Esophagus squamous epithelium (tissue), 5 donors: ENCODE data around the gene LRP1. TPM values are rescaled to one million over a fixed set of nuclear protein-coding genes. Genes with fewer than 3 reads are reported as not detected.

Experiments
- DNase-seq: peaks from one replicate; lab custom pipeline; 2025; lab: John Stamatoyannopoulos, UW
- H3K27ac ChIP-seq, 4 donors: fragments of 200-600 bp; sonication (generic); one replicate each; pipeline ENCODE4 v1.5.1; 2016 to 2019; ENCODE audit warnings: mild to moderate bottlenecking in 1 of 4
- H3K27me3 ChIP-seq, 4 donors: fragments of 200-600 bp; sonication (generic); 1 replicate in 3 of 4; 2 replicates in 1 of 4; pipeline versions ENCODE4 v1.5.1 to v1.6.0; 2017 to 2021; ENCODE audit warnings: antibody characterized with exemption in 1 of 4
- H3K36me3 ChIP-seq, 3 donors: fragments of 200-600 bp; sonication (generic); one replicate each; pipeline ENCODE4 v1.5.1; 2016 to 2019
- H3K4me1 ChIP-seq, 3 donors: fragments of 200-600 bp; sonication (generic); one replicate each; pipeline ENCODE4 v1.5.1; 2017 to 2019
- H3K4me3 ChIP-seq, 4 donors: fragments of 200-600 bp; sonication (generic); 1 replicate in 3 of 4; 2 replicates in 1 of 4; pipeline ENCODE4 v1.5.1; 2016 to 2019; ENCODE audit warnings: mild to moderate bottlenecking in 2 of 4, moderate library complexity in 1 of 4
- H3K9me3 ChIP-seq, 3 donors: fragments of 200-600 bp; sonication (generic); one replicate each; pipeline ENCODE4 v1.5.1; 2016 to 2019
- CTCF ChIP-seq, 6 experiments: fragments of 450-650 bp in 4 of 6; fragments of 200-600 bp in 2 of 6; sonication (generic) in 2 of 6; IDR thresholded peaks; one replicate each; pipeline ENCODE4 v1.5.1; 2016 to 2019; ENCODE audit warnings: antibody characterized with exemption in 6 of 6, mild to moderate bottlenecking in 4 of 6, moderate library complexity in 4 of 6
- POLR2A ChIP-seq, 4 donors: fragments of 450-650 bp; IDR thresholded peaks; one replicate each; pipeline ENCODE4 v1.6.1; 2017; ENCODE audit warnings: antibody characterized with exemption in 4 of 4, mild to moderate bottlenecking in 4 of 4, moderate library complexity in 3 of 4
- WGBS, 2 donors: methylation state at CpG; one replicate each; pipeline ENCODE4 v1.1.5; 2018; 5-methylcytosine and 5-hydroxymethylcytosine counted together
- intact Hi-C: fragments of 100-400 bp; cut with DNase I; formaldehyde crosslinking; loops from one replicate; pipeline ENCODE4 v1.15.0; 2022
- total RNA-seq, 4 donors: library from RNA; depleted of rRNA; stranded (reverse); fragments of >200 nt; gene quantifications; one replicate each; pipeline ENCODE4 v1.1.0, GENCODE V29; 2016
- donor health status: DM: yes; HTN: yes; CAD: no.

The LRP1 gene
- total RNA-seq, 4 donors from 2014 or later = 60.8 to 147 (median 81.9) TPM

GRCh38 chr12:57200497-57200896 lies 72.2 kb downstream of the LRP1 start:
- H3K4me3 ChIP-seq = no peak overlapping the region
- intact Hi-C loops = no loop called here
- DNase-seq = no peak
- no peaks in the 10 kb centered on the region for H3K4me1 ChIP-seq
- no peak for TF ChIP-seq POLR2A (IDR thresholded peaks at IDR 0.05)
- no peak for TF ChIP-seq CTCF (IDR thresholded peaks at IDR 0.05)
- 80% methylated on average over 3 of the region's 15 CpGs; no CpG with 5 or more reads in 1 of the 2 donors for WGBS, 2 donors
- no peaks in the 10 kb centered on the region for H3K9me3 ChIP-seq
- no peaks in the 10 kb centered on the region for H3K27me3 ChIP-seq
- no peak overlapping the region for H3K27ac ChIP-seq
- peaks cover 72 to 100% (median 92%) of the 10 kb centered on the region in 3 donors for H3K36me3 ChIP-seq

- TF ChIP-seq CTCF (IDR thresholded peaks at IDR 0.05) (no peak), POLR2A (IDR thresholded peaks at IDR 0.05) (no peak)
- no peaks in the 10 kb centered on the region for H3K9me3 ChIP-seq
Measured at GRCh38 chr12:57201219-57201618, 72.9 kb downstream of the LRP1 start.

GRCh38 chr12:57201631-57202030 lies 73.3 kb downstream of the LRP1 start:
- Histone ChIP-seq H3K36me3 (peaks cover 71 to 100% (median 88%) of the 10 kb centered on the region in 3 donors), H3K4me3 (no peak overlapping the region), H3K27ac (no peak overlapping the region), H3K27me3 (no peaks in the 10 kb centered on the region), H3K4me1 (no peaks in the 10 kb centered on the region), H3K9me3 (no peaks in the 10 kb centered on the region)
- intact Hi-C loops = no loop called here
- WGBS, 2 donors = 58 to 88% methylated on average over 2 to 5 of the region's 16 CpGs
- DNase-seq = no peak
- no peak for TF ChIP-seq POLR2A (IDR thresholded peaks at IDR 0.05)
- no peak for TF ChIP-seq CTCF (IDR thresholded peaks at IDR 0.05)

More at GRCh38 chr12:57201219-57201618, 72.9 kb downstream of the LRP1 start:
- H3K27me3 ChIP-seq = no peaks in the 10 kb centered on the region
- H3K27ac ChIP-seq = no peak overlapping the region
- intact Hi-C loops = no loop called here
- no peaks in the 10 kb centered on the region for H3K4me1 ChIP-seq
- no peak for DNase-seq
- no peak overlapping the region for H3K4me3 ChIP-seq
- WGBS, 2 donors = 77 to 86% methylated on average over 7 to 8 of the region's 8 CpGs
- H3K36me3 ChIP-seq = peaks cover 71 to 100% (median 91%) of the 10 kb centered on the region in 3 donors

DNA sequence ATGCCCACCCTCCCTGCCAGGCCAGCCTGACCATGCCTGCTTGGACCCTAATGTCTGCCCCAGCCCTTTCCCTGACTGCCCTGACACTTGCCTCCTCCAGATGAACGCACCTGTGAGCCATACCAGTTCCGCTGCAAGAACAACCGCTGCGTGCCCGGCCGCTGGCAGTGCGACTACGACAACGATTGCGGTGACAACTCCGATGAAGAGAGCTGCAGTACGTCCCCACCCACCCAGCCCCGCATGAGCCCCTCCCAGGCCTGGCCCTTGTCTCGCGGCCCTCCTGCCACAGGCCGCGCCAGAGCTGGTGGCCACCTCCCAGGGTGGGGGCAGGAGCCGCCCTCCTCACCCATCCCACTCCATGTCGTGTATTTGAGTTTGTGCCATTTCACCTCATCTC lies 74.0 kb downstream of the LRP1 start:
- Histone ChIP-seq H3K4me3 (no peak overlapping the region), H3K27ac (no peak overlapping the region), H3K36me3 (peaks cover 67 to 100% (median 81%) of the 10 kb centered on the region in 3 donors), H3K4me1 (no peaks in the 10 kb centered on the region), H3K27me3 (no peaks in the 10 kb centered on the region), H3K9me3 (no peaks in the 10 kb centered on the region)
- WGBS, 2 donors = 78 to 93% methylated on average over 9 to 11 of the region's 19 CpGs
- intact Hi-C loops = no loop called here
- no peak for TF ChIP-seq POLR2A (IDR thresholded peaks at IDR 0.05)
- TF ChIP-seq CTCF (IDR thresholded peaks at IDR 0.05) = no peak
- no peak for DNase-seq

DNA sequence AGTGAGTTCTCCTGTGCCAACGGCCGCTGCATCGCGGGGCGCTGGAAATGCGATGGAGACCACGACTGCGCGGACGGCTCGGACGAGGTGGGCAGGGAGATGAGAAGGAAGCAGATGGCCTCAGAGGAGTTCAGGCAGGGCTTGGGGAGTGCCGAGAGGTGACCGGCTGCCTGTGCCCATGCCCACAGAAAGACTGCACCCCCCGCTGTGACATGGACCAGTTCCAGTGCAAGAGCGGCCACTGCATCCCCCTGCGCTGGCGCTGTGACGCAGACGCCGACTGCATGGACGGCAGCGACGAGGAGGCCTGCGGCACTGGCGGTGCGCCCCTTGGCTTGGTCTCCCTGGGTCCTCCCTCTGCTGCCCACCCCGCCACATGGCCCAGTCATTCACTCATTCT lies 74.9 kb downstream of the LRP1 start:
- no peak overlapping the region for H3K27ac ChIP-seq
- intact Hi-C loops = no loop called here
- no peaks in the 10 kb centered on the region for H3K27me3 ChIP-seq
- H3K4me1 ChIP-seq = no peaks in the 10 kb centered on the region
- no peaks in the 10 kb centered on the region for H3K9me3 ChIP-seq
- 87 to 94% methylated on average over 9 to 16 of the region's 28 CpGs for WGBS, 2 donors
- H3K4me3 ChIP-seq = no peak overlapping the region
- no peak for DNase-seq
- TF ChIP-seq POLR2A (IDR thresholded peaks at IDR 0.05) (no peak), CTCF (IDR thresholded peaks at IDR 0.05) (no peak)
- peaks cover 66 to 100% (median 72%) of the 10 kb centered on the region in 3 donors for H3K36me3 ChIP-seq
